ENCODE results near the gene RPL15.

The RPL15 gene

DNA sequence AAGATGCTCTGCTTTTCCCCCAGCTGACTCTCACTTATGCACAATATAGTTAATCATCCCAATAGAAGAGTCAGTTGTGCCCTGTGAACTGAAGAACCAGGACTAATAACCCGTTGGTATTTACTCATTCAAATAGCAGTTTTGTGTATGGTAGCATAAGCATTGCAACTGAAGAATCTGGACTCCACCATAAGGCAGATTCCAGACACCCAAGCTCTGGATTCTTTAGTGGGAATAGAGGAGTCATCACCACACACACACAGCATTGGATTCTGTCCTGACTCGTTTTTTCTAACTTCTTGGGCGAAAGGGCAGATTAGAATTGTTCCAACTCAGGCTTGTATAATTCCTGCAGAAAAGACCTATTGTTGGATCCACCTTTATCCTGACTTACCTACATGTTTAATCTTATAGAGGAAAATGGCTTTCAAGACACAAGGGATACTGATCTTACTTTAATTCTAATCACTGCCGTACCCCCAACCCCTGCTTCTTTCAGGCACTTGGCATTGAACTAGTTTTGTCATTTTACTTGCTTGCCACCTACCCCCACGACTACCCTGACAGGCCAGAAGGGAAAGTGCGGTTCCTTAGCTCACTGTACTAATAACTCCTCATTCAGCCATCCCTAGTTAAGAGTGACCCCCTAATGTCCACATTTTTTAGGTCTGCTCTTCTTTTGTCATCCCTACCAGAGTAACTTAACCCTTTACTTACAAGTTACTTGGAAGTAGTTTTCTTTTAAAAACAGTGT, 42.4 kb upstream of the RPL15 start:
- no peak for TF ChIP-seq GABPA (IDR thresholded peaks at IDR 0.05; ENCODE audit: low read depth)
- no peak for TF ChIP-seq POLR2AphosphoS5 (IDR thresholded peaks at IDR 0.05; ENCODE audit: low read depth)
- TF ChIP-seq, protein P1, sequence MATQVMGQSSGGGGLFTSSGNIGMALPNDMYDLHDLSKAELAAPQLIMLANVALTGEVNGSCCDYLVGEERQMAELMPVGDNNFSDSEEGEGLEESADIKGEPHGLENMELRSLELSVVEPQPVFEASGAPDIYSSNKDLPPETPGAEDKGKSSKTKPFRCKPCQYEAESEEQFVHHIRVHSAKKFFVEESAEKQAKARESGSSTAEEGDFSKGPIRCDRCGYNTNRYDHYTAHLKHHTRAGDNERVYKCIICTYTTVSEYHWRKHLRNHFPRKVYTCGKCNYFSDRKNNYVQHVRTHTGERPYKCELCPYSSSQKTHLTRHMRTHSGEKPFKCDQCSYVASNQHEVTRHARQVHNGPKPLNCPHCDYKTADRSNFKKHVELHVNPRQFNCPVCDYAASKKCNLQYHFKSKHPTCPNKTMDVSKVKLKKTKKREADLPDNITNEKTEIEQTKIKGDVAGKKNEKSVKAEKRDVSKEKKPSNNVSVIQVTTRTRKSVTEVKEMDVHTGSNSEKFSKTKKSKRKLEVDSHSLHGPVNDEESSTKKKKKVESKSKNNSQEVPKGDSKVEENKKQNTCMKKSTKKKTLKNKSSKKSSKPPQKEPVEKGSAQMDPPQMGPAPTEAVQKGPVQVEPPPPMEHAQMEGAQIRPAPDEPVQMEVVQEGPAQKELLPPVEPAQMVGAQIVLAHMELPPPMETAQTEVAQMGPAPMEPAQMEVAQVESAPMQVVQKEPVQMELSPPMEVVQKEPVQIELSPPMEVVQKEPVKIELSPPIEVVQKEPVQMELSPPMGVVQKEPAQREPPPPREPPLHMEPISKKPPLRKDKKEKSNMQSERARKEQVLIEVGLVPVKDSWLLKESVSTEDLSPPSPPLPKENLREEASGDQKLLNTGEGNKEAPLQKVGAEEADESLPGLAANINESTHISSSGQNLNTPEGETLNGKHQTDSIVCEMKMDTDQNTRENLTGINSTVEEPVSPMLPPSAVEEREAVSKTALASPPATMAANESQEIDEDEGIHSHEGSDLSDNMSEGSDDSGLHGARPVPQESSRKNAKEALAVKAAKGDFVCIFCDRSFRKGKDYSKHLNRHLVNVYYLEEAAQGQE (IDR thresholded peaks at IDR 0.05; ENCODE audit: insufficient replicate concordance, low read depth): no peak

DNA sequence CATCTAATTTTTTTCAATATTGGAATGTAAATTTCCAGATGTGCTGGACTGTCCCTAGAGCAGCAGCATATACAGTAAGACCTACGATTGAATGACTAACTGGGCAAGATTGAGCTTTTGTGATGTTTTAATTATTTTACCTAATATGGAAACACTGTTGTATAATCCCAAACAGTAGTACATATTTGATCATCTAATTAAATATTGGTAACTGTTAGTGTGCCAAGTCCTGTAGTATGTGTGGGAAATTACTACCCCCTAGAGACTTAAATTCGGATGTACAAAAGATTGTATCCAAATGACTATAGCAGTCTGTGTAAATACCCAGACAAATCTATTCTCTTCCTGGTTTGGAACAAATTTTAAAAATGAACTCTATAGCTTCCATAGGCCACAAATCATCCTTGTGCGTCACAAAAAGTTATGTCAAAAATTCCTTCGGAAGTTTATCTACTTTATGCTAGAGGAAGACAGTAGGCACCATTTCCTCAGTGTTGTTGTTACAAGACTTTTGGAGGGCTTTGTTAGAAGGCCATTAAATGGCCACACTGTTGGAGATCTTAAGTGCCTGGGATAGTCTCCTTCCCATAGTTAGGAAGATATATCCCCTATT, 41.7 kb upstream of the RPL15 start:
- H3K27me3 ChIP-seq (ENCODE audit: insufficient read depth, poor library complexity, severe bottlenecking): no peaks in the 10 kb centered on the region
- H3K27ac ChIP-seq (replicated peaks): no peak overlapping the region
- TF ChIP-seq, protein P1 (IDR thresholded peaks at IDR 0.05; ENCODE audit: insufficient replicate concordance, low read depth): no peak
- no peak overlapping the region for H3K4me3 ChIP-seq (replicated peaks; ENCODE audit: insufficient read depth, low read length)
- DNase-seq (ENCODE audit: low read depth in 1 of 2, low spot score in 1 of 2): no peak

More for the DNA sequence above, 42.4 kb upstream of the RPL15 start:
- Histone ChIP-seq H3K27ac (replicated peaks) (no peak overlapping the region), H3K4me3 (replicated peaks; ENCODE audit: insufficient read depth, low read length) (no peak overlapping the region), H3K27me3 (ENCODE audit: insufficient read depth, poor library complexity, severe bottlenecking) (no peaks in the 10 kb centered on the region)
- no peak for DNase-seq (ENCODE audit: low read depth in 1 of 2, low spot score in 1 of 2)

DNA sequence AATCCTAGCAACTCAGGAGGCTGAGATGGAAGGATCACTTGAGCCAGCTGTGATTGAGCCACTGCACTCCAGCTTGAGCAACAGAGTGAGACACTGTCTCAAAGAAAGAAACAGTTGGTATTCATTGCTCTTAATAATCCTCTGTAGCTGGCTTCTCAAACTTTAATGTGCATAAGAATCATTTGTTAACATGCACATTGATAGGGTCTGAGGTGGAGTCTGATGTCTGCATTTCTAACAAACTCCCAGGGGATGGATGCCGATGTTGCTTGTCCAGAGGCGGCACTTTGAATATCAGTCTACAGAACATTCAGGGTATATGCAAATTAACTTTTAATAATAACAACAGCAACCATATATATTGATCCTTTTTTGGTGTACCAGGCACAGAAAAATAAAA, 40.0 kb upstream of the RPL15 start:
- TF ChIP-seq SPI1 (IDR thresholded peaks at IDR 0.05; ENCODE audit: borderline replicate concordance, low read depth) (no peak), POLR2AphosphoS5 (IDR thresholded peaks at IDR 0.05; ENCODE audit: low read depth) (peak; percentile 2; the same call in 1 of the 2 replicates)
- Histone ChIP-seq H3K4me3 (replicated peaks; ENCODE audit: insufficient read depth, low read length) (no peak overlapping the region), H3K27ac (replicated peaks) (no peak overlapping the region), H3K27me3 (ENCODE audit: insufficient read depth, poor library complexity, severe bottlenecking) (no peaks in the 10 kb centered on the region)
- DNase-seq (ENCODE audit: low read depth in 1 of 2, low spot score in 1 of 2): no peak

DNA sequence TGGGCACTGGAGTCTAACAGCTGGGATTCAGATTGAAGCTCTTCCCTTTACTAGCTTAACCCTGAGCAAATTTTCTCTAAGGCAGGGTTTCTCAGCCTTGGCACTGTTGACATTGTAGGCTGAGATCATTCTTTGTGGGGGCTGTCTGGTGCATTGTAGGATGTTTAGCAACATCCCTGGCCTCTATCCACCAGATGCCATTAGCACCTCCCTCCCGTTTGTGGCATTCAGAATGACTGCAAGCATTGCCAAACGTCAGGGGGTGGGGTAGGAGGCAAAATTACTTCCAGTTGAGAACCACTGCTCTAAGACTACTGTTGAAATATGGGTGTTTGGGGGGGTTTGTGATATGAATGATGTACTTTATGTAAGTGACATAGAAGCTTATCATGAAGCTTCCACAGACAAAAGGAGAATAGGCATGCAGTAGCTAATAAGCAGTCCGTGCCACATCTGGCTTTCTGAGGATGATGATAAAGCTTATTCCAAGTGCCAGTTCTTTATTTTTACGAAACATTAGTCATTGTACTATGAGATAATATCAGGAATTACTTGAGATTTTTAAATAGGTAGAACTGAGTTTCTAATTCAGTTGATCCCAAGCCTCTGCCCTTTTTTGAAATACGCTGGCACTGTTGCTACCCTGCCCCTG, 39.5 kb upstream of the RPL15 start:
- peak; percentile 49 to 93 for DNase-seq (ENCODE audit: low read depth in 1 of 2, low spot score in 1 of 2)
- no peak overlapping the region for H3K4me3 ChIP-seq (replicated peaks; ENCODE audit: insufficient read depth, low read length)
- no peak overlapping the region for H3K27ac ChIP-seq (replicated peaks)

More for the DNA sequence above, 39.5 kb upstream of the RPL15 start:
- H3K27me3 ChIP-seq (ENCODE audit: insufficient read depth, poor library complexity, severe bottlenecking): no peaks in the 10 kb centered on the region
- peak; percentile 76 for TF ChIP-seq POLR2AphosphoS5 (IDR thresholded peaks at IDR 0.05; ENCODE audit: low read depth)
- TF ChIP-seq, protein P1 (IDR thresholded peaks at IDR 0.05; ENCODE audit: insufficient replicate concordance, low read depth): no peak

All from HL-60 (cell line).